ENCODE results near the gene PLA2G6. TPM values are rescaled to one million over a fixed set of nuclear protein-coding genes. Genes with fewer than 3 reads are reported as not detected.
"Not testable (repeated sequence)": the region's sequence is repeated elsewhere in the genome, so short reads cannot be mapped to it uniquely, and the experiment has no call there.

PLA2G6 gene
- polyA plus RNA-seq, 3 donors, result 38.7 to 73.5 (median 56.5) TPM

- no peak for DNase-seq
These were observed 46.4 kb downstream of the PLA2G6 start for GRCh38 chr22:38135133-38135706.

- no peak for DNase-seq
These were observed 48.3 kb downstream of the PLA2G6 start for GRCh38 chr22:38133331-38133730.

GRCh38 chr22:38132794-38133193 is 48.8 kb downstream of the PLA2G6 start:
- DNase-seq, result no peak

GRCh38 chr22:38132136-38132535 is 49.5 kb downstream of the PLA2G6 start:
- no peak for DNase-seq

GRCh38 chr22:38131399-38131798 is 50.2 kb downstream of the PLA2G6 start:
- DNase-seq, result no peak

- DNase-seq, result no peak
These were observed 51.8 kb downstream of the PLA2G6 start for GRCh38 chr22:38129856-38130255.

GRCh38 chr22:38129021-38129420 is 52.6 kb downstream of the PLA2G6 start:
- no peak for DNase-seq

GRCh38 chr22:38127869-38128268 is 53.8 kb downstream of the PLA2G6 start:
- no peak for DNase-seq

GRCh38 chr22:38126928-38127668 is 54.5 kb downstream of the PLA2G6 start:
- DNase-seq, result no peak

- no peak for DNase-seq
These were observed 55.9 kb downstream of the PLA2G6 start for GRCh38 chr22:38125751-38126201.

GRCh38 chr22:38125038-38125610 is 56.5 kb downstream of the PLA2G6 start:
- DNase-seq, result no peak

- DNase-seq, result no peak
These were observed 57.2 kb downstream of the PLA2G6 start for GRCh38 chr22:38124236-38124974.

GRCh38 chr22:38122616-38123015 is 59.0 kb downstream of the PLA2G6 start:
- DNase-seq, result no peak

- DNase-seq, result no peak
These were observed 61.1 kb downstream of the PLA2G6 start for GRCh38 chr22:38120359-38121110.

- DNase-seq, result not testable (repeated sequence)
These were observed 62.9 kb downstream of the PLA2G6 start for GRCh38 chr22:38118747-38119146.

- DNase-seq, result no peak
These were observed 63.4 kb downstream of the PLA2G6 start for GRCh38 chr22:38118182-38118581.

- DNase-seq, result not testable (repeated sequence)
These were observed 64.1 kb downstream of the PLA2G6 start for GRCh38 chr22:38117556-38117955.

- no peak for DNase-seq
These were observed 66.0 kb downstream of the PLA2G6 start for GRCh38 chr22:38115423-38116205.

- DNase-seq, result peak; percentile 67
These were observed 66.9 kb downstream of the PLA2G6 start for GRCh38 chr22:38114484-38115398.

- no peak for DNase-seq
These were observed 69.2 kb downstream of the PLA2G6 start for GRCh38 chr22:38112381-38112780.
